Hepatocyte (in vitro differentiated cells): ENCODE measurements around the gene CFAP65. TPM values are rescaled to one million over a fixed set of nuclear protein-coding genes. Genes with fewer than 3 reads are reported as not detected.

Source experiments
- DNase-seq: peaks from one replicate; pipeline ENCODE4 v3.0.0-alpha.2; 2016; ENCODE audit warnings: low spot score
- H2AFZ ChIP-seq: fragments of 200-600 bp; sonication (generic); 2 replicates; pipeline ENCODE4 v1.6.0; 2016; ENCODE audit warnings: antibody characterized with exemption, mild to moderate bottlenecking
- H3K27ac ChIP-seq: fragments of 200-600 bp; sonication (generic); 2 replicates; pipeline ENCODE4 v1.5.1; 2016; ENCODE audit warnings: mild to moderate bottlenecking
- H3K27me3 ChIP-seq: fragments of 200-600 bp; sonication (generic); 2 replicates; pipeline ENCODE4 v1.6.1; 2016
- H3K36me3 ChIP-seq: fragments of 200-600 bp; sonication (generic); replicated peaks from 2 replicates; pipeline ENCODE4 v1.5.1; 2016; ENCODE audit warnings: low read depth; ENCODE audit not compliant: insufficient read depth
- H3K4me1 ChIP-seq: fragments of 200-600 bp; sonication (generic); 2 replicates; pipeline ENCODE4 v1.5.1; 2016; ENCODE audit warnings: mild to moderate bottlenecking, moderate library complexity; ENCODE audit not compliant: insufficient read depth
- H3K4me2 ChIP-seq: fragments of 200-600 bp; sonication (generic); 2 replicates; pipeline ENCODE4 v1.6.0; 2016
- H3K4me3 ChIP-seq: fragments of 200-600 bp; sonication (generic); 2 replicates; pipeline ENCODE4 v1.5.1; 2016; ENCODE audit warnings: mild to moderate bottlenecking
- H3K79me2 ChIP-seq: fragments of 200-600 bp; sonication (generic); 2 replicates; pipeline ENCODE4 v1.6.0; 2017; ENCODE audit warnings: mild to moderate bottlenecking
- H3K9me2 ChIP-seq: fragments of 200-600 bp; sonication (generic); replicated peaks from 2 replicates; pipeline ENCODE4 v1.6.0; 2017; ENCODE audit warnings: mild to moderate bottlenecking; ENCODE audit not compliant: insufficient read depth
- H3K9me3 ChIP-seq: fragments of 200-600 bp; sonication (generic); 2 replicates; pipeline ENCODE4 v1.5.1; 2016; ENCODE audit warnings: low read depth, mild to moderate bottlenecking
- H4K20me1 ChIP-seq: fragments of 200-600 bp; sonication (generic); 2 replicates; pipeline ENCODE4 v1.6.0; 2016; ENCODE audit warnings: mild to moderate bottlenecking; ENCODE audit not compliant: insufficient read depth, poor library complexity, severe bottlenecking
- CTCF ChIP-seq: fragments of 200-600 bp; sonication (generic); IDR thresholded peaks from 2 replicates; pipeline ENCODE4 v1.5.1; 2016; ENCODE audit warnings: antibody characterized with exemption, mild to moderate bottlenecking; ENCODE audit not compliant: poor library complexity
- EZH2 ChIP-seq: fragments of 200-600 bp; sonication (generic); IDR thresholded peaks from 2 replicates; pipeline ENCODE4 v1.6.1; 2016; ENCODE audit warnings: antibody characterized with exemption, mild to moderate bottlenecking, borderline replicate concordance
- EZH2phosphoT487 ChIP-seq: fragments of 200-600 bp; sonication (generic); IDR thresholded peaks from one replicate; pipeline ENCODE4 v1.6.1; 2018; ENCODE audit warnings: antibody characterized with exemption, mild to moderate bottlenecking, low read depth, moderate library complexity; ENCODE audit not compliant: unreplicated experiment, severe bottlenecking
- WGBS: methylation state at CpG from one replicate; pipeline ENCODE4 v1.1.6; 2016; ENCODE audit warnings: low lambda C conversion rate; ENCODE audit errors: missing lambda C conversion rate; 5-methylcytosine and 5-hydroxymethylcytosine counted together
- polyA plus RNA-seq: library from polyadenylated mRNA; unstranded; fragments of >200 nt; fragmentation: Nextera tagmentation; extraction: Ambion mirVana; gene quantifications from 2 replicates; pipeline ENCODE4 v1.2.1, GENCODE V29; 2016
- total RNA-seq: library from RNA; depleted of rRNA; stranded (reverse); fragments of >200 nt; gene quantifications from 2 replicates; pipeline ENCODE4 v1.2.3, GENCODE V29; 2014

The CFAP65 gene
- total and polyA plus RNA-seq, 2 experiments from 2014 or later = 0.03 to 0.05 TPM

- no peaks in the 10 kb centered on the region for H3K36me3 ChIP-seq
- H3K27me3 ChIP-seq = no peaks in the 10 kb centered on the region
- H3K9me2 ChIP-seq = no peaks in the 10 kb centered on the region
- no peaks in the 10 kb centered on the region for H4K20me1 ChIP-seq
- DNase-seq = no peak
- H3K27ac ChIP-seq = peak overlapping the region; percentile 92
- no peak for TF ChIP-seq CTCF
- no peak for TF ChIP-seq EZH2
- TF ChIP-seq EZH2phosphoT487 = no peak
- H3K4me1 ChIP-seq = peaks cover 25% of the 10 kb centered on the region
- no peak overlapping the region for H2AFZ ChIP-seq
- peaks cover 8% of the 10 kb centered on the region for H3K79me2 ChIP-seq
- no peak overlapping the region for H3K4me3 ChIP-seq
- no peaks in the 10 kb centered on the region for H3K9me3 ChIP-seq
- peak overlapping the region; percentile 31 for H3K4me2 ChIP-seq
- WGBS = 89% methylated on average over 5 of the region's 5 CpGs
Measured at GRCh38 chr2:219082332-219082958, 41.1 kb upstream of the CFAP65 start.

GRCh38 chr2:219081701-219082331 lies 40.5 kb upstream of the CFAP65 start:
- peak overlapping the region; percentile 92 for H3K27ac ChIP-seq

GRCh38 chr2:219081096-219081495 lies 39.8 kb upstream of the CFAP65 start:
- Histone ChIP-seq H4K20me1 (no peaks in the 10 kb centered on the region), H3K4me1 (peaks cover 25% of the 10 kb centered on the region), H3K4me2 (peak overlapping the region; percentile 20), H2AFZ (no peak overlapping the region), H3K9me3 (no peaks in the 10 kb centered on the region), H3K9me2 (no peaks in the 10 kb centered on the region), H3K27me3 (no peaks in the 10 kb centered on the region), H3K4me3 (no peak overlapping the region), H3K27ac (peak overlapping the region; percentile 92), H3K36me3 (peaks cover 1% of the 10 kb centered on the region), H3K79me2 (peaks cover 7% of the 10 kb centered on the region)
- no peak for DNase-seq
- TF ChIP-seq EZH2 = no peak
- 43% methylated on average over 7 of the region's 7 CpGs for WGBS

More at GRCh38 chr2:219081701-219082331, 40.5 kb upstream of the CFAP65 start:
- Histone ChIP-seq H3K79me2 (peaks cover 7% of the 10 kb centered on the region), H3K36me3 (no peaks in the 10 kb centered on the region), H3K9me2 (no peaks in the 10 kb centered on the region), H3K4me3 (no peak overlapping the region), H3K4me2 (peak overlapping the region; percentile 31), H3K4me1 (peaks cover 25% of the 10 kb centered on the region), H3K27me3 (no peaks in the 10 kb centered on the region), H4K20me1 (no peaks in the 10 kb centered on the region), H3K9me3 (no peaks in the 10 kb centered on the region), H2AFZ (no peak overlapping the region)
- TF ChIP-seq EZH2 (no peak), CTCF (no peak), EZH2phosphoT487 (no peak)
- DNase-seq = peak; percentile 43

- no peaks in the 10 kb centered on the region for H3K9me2 ChIP-seq
- no peak overlapping the region for H3K4me2 ChIP-seq
- no peak overlapping the region for H3K4me3 ChIP-seq
- no peak for TF ChIP-seq EZH2phosphoT487
- no peaks in the 10 kb centered on the region for H3K27me3 ChIP-seq
- WGBS = 73% methylated on average over 2 of the region's 2 CpGs
- H3K9me3 ChIP-seq = no peaks in the 10 kb centered on the region
- no peak overlapping the region for H2AFZ ChIP-seq
- peaks cover 7% of the 10 kb centered on the region for H3K79me2 ChIP-seq
- peaks cover 7% of the 10 kb centered on the region for H3K36me3 ChIP-seq
- H3K27ac ChIP-seq = peak overlapping the region; percentile 70
- peak; percentile 57 for DNase-seq
- no peaks in the 10 kb centered on the region for H4K20me1 ChIP-seq
- H3K4me1 ChIP-seq = peaks cover 25% of the 10 kb centered on the region
Measured at GRCh38 chr2:219079417-219079816, 38.1 kb upstream of the CFAP65 start.
